ENCODE results near the gene NDUFA8. TPM values are rescaled to one million over a fixed set of nuclear protein-coding genes. Genes with fewer than 3 reads are reported as not detected.

The NDUFA8 gene
- total RNA-seq, 1 experiment from 2014 or later, result 55.5 TPM

GRCh38 chr9:122179690-122180074, 20.1 kb upstream of the NDUFA8 start:
- H3K4me3 ChIP-seq (ENCODE audit: low read depth in 2 of 2, low read length in 2 of 2), result no peak overlapping the region
- no TSS peak for BruUV-seq (replicated peaks)
- ATAC-seq (no peak), DNase-seq (ENCODE audit: low read depth, low spot score) (no peak)
- H3K36me3 ChIP-seq (ENCODE audit: control insufficient read depth, insufficient read depth, low read length), result no peaks in the 10 kb centered on the region
- H3K27ac ChIP-seq (ENCODE audit: low read length), result no peak overlapping the region
- no peak for TF ChIP-seq POLR2AphosphoS5 (IDR thresholded peaks at IDR 0.05; ENCODE audit: low read depth, low read length)
- TF ChIP-seq, protein P1, sequence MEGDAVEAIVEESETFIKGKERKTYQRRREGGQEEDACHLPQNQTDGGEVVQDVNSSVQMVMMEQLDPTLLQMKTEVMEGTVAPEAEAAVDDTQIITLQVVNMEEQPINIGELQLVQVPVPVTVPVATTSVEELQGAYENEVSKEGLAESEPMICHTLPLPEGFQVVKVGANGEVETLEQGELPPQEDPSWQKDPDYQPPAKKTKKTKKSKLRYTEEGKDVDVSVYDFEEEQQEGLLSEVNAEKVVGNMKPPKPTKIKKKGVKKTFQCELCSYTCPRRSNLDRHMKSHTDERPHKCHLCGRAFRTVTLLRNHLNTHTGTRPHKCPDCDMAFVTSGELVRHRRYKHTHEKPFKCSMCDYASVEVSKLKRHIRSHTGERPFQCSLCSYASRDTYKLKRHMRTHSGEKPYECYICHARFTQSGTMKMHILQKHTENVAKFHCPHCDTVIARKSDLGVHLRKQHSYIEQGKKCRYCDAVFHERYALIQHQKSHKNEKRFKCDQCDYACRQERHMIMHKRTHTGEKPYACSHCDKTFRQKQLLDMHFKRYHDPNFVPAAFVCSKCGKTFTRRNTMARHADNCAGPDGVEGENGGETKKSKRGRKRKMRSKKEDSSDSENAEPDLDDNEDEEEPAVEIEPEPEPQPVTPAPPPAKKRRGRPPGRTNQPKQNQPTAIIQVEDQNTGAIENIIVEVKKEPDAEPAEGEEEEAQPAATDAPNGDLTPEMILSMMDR (IDR thresholded peaks at IDR 0.05), result no peak
- TF ChIP-seq SIN3A (IDR thresholded peaks at IDR 0.05; ENCODE audit: borderline replicate concordance, insufficient read depth, low read depth, low read length), result no peak
- CTCF ChIA-PET, result no interaction called here
- intact Hi-C loops (cut with micrococcal nuclease; ENCODE audit: unreplicated experiment), result no loop called here
- no peaks in the 10 kb centered on the region for H3K9me3 ChIP-seq (ENCODE audit: control insufficient read depth, insufficient read depth, low read depth, low read length)
- in situ Hi-C loops (cut with HindIII; ENCODE audit: low pct_unique_long_range_greater_than_20kb, low sequenced_read_pairs), result no loop called here
- no peaks in the 10 kb centered on the region; the same call in 1 of the 2 replicates for H3K4me1 ChIP-seq (ENCODE audit: control insufficient read depth, insufficient read depth, low read length)
- H3K27me3 ChIP-seq (ENCODE audit: control insufficient read depth, insufficient read depth, low read length), result peaks cover 3% of the 10 kb centered on the region; the same call in 1 of the 2 replicates
- POLR2A ChIA-PET, result no interaction called here

DNA sequence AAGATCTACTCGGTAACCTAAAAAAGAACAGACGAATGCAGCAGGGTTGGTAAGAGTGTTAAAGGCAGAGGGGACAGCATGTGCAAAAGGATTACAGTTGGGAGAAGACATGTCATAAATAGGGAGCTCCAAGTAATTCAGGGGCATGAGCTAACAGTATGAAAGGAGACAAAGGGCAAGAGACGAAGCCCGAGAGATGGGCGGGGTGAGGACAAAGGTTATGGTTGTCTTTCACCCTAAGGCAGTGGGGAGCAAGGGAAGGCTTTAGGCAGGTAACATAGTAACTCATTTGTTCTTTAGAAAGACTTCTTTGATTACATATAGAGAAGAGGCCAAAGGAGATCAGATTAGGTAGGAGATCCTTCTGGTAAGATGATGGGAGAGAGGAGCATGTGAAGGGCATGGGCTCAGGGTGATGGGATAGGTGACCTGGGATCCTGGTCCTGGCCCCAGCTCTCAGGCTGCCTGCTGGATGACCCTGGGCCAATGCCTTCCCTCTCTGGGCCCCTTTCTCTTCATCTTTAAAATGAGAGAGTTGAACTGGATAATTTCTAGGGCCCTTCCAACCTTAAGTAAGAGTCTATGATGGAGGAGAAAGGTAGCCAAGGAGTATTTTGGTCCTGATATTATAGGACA, 19.6 kb upstream of the NDUFA8 start:
- no peak overlapping the region for H3K27ac ChIP-seq (ENCODE audit: low read length)
- no peak overlapping the region for H3K4me3 ChIP-seq (ENCODE audit: low read depth in 2 of 2, low read length in 2 of 2)
- DNase-seq (ENCODE audit: low read depth, low spot score) (no peak), ATAC-seq (no peak)
- no peaks in the 10 kb centered on the region for H3K9me3 ChIP-seq (ENCODE audit: control insufficient read depth, insufficient read depth, low read depth, low read length)
- in situ Hi-C loops (cut with HindIII; ENCODE audit: low pct_unique_long_range_greater_than_20kb, low sequenced_read_pairs) (no loop called here), intact Hi-C loops (cut with micrococcal nuclease; ENCODE audit: unreplicated experiment) (no loop called here)
- no peaks in the 10 kb centered on the region; the same call in 1 of the 2 replicates for H3K4me1 ChIP-seq (ENCODE audit: control insufficient read depth, insufficient read depth, low read length)
- no TSS peak for BruUV-seq (replicated peaks)
- ChIA-PET POLR2A (no interaction called here), CTCF (no interaction called here)
- peaks cover 3% of the 10 kb centered on the region; the same call in 1 of the 2 replicates for H3K27me3 ChIP-seq (ENCODE audit: control insufficient read depth, insufficient read depth, low read length)
- TF ChIP-seq, protein P1 (IDR thresholded peaks at IDR 0.05), result no peak
- no peak for TF ChIP-seq SIN3A (IDR thresholded peaks at IDR 0.05; ENCODE audit: borderline replicate concordance, insufficient read depth, low read depth, low read length)
- no peak for TF ChIP-seq TCF7L2 (IDR thresholded peaks at IDR 0.05; ENCODE audit: low read depth, low read length)
- no peak for TF ChIP-seq REST (IDR thresholded peaks at IDR 0.05; ENCODE audit: insufficient read depth in 1 of 2, low read depth in 2 of 2, low read length in 1 of 2)
- no peak for TF ChIP-seq POLR2AphosphoS5 (IDR thresholded peaks at IDR 0.05; ENCODE audit: low read depth, low read length)
- H3K36me3 ChIP-seq (ENCODE audit: control insufficient read depth, insufficient read depth, low read length), result no peaks in the 10 kb centered on the region

All from Panc1 (cell line).